HG03280 (cell line): ENCODE results near the gene PRRG2.

Experiments used
- ATAC-seq: cut with Tn5 transposase; IDR thresholded peaks from one replicate; pipeline ENCODE4 v1.9.1; 2021; ENCODE audit warnings: mild to moderate bottlenecking, moderate library complexity; ENCODE audit not compliant: unreplicated experiment

PRRG2 gene

GRCh38 chr19:49636233-49636932, 55.3 kb downstream of the PRRG2 start:
- no peak for ATAC-seq

GRCh38 chr19:49637821-49638738, 57.0 kb downstream of the PRRG2 start:
- no peak for ATAC-seq

DNA sequence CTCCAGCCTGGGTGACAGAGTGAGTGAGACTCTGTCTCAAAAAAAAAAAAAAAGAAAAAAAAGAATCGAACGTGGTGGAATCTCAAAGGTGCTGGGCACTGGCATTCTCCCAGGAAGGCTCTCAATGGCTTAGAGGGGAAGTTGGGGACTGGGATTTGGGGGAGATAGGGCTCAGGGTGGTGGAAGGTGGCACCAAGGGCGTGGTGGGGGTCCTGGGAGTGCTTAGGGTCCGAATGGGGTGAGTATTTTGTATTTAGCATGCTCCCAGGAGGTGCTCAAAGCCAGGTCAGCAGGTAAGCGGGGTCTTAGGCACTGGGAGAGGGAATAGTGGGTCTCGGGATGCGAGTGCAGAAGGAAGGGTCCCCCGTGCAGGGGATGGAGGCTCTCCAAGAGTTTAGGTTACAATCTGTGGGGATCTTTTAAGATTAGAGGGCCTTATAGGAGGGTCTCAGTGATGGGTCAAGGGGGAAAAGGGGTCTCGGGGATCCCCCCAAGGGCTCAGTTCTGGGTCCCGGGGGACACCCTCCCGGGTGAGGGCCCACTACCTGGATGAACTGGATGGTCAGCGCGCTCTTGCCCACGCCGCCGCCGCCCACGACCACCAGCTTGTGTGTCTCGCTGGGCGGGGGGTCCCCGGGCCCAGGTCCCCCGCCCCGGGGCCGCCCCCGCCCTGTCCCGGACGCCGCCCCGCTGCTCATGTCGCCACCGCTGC, 58.4 kb downstream of the PRRG2 start:
- ATAC-seq = no peak

GRCh38 chr19:49640113-49640898, 59.2 kb downstream of the PRRG2 start, which contains the start of gene RRAS:
TSS of gene RRAS (minus strand) at chr19:49640143. CDS start at chr19:49640098, 45 bp downstream.
- ATAC-seq = peak; percentile 57
